H1 (cell line): ENCODE data around the gene BRCA1. TPM values are rescaled to one million over a fixed set of nuclear protein-coding genes. Genes with fewer than 3 reads are reported as not detected.

Source experiments
- CTCF ChIA-PET: fragments of 300-600 bp; sonication (Branson Sonifier 250); formaldehyde crosslinking; loops from one replicate; lab custom pipeline; 2021; ENCODE audit not compliant: partially characterized antibody; lab: Charles Lee
- POLR2A ChIA-PET: fragments of 300-600 bp; sonication (Branson Sonifier 250); formaldehyde crosslinking; loops from one replicate; lab custom pipeline; 2021; ENCODE audit warnings: inconsistent platforms; ENCODE audit not compliant: partially characterized antibody; lab: Charles Lee
- DNase-seq, 2 experiments: peaks; one replicate each; pipeline versions ENCODE4 v3.0.0 to v3.0.0-alpha.2; 2010 to 2022; ENCODE audit warnings: low spot score in 2 of 2, low read depth in 1 of 2, mixed read lengths in 1 of 2
- FAIRE-seq: peaks from 2 replicates; lab custom pipeline; 2011; peaks lifted over from hg19 to GRCh38; lab: Jason Lieb, UNC
- H2AFZ ChIP-seq: 2 replicates; pipeline ENCODE4 v1.8.1; 2012; ENCODE audit warnings: low read length, inconsistent platforms
- H2AK5ac ChIP-seq: 2 replicates; pipeline ENCODE4 v1.6.1; 2013; ENCODE audit warnings: low read depth, low read length
- H2BK120ac ChIP-seq: replicated peaks from 2 replicates; pipeline ENCODE3; 2013; ENCODE audit warnings: low read depth, low read length, inconsistent platforms
- H2BK12ac ChIP-seq: 2 replicates; pipeline ENCODE4 v1.6.1; 2013; ENCODE audit warnings: low read depth, low read length
- H2BK15ac ChIP-seq: 2 replicates; pipeline ENCODE4 v1.6.1; 2013; ENCODE audit warnings: low read length
- H2BK20ac ChIP-seq: 2 replicates; pipeline ENCODE4 v1.6.1; 2013; ENCODE audit warnings: low read length
- H2BK5ac ChIP-seq: 2 replicates; pipeline ENCODE4 v1.6.1; 2013; ENCODE audit warnings: low read depth, low read length
- H3K14ac ChIP-seq: 2 replicates; pipeline ENCODE4 v1.6.1; 2013; ENCODE audit warnings: inconsistent platforms; ENCODE audit not compliant: insufficient read length
- H3K18ac ChIP-seq: 2 replicates; pipeline ENCODE4 v1.6.1; 2013; ENCODE audit warnings: low read length; ENCODE audit errors: extremely low read depth
- H3K23ac ChIP-seq: 2 replicates; pipeline ENCODE4 v1.6.1; 2013; ENCODE audit warnings: inconsistent platforms; ENCODE audit not compliant: insufficient read length
- H3K23me2 ChIP-seq: 2 replicates; pipeline ENCODE4 v1.6.1; 2013; ENCODE audit warnings: low read depth, low read length
- H3K27ac ChIP-seq: 2 replicates; pipeline ENCODE4 v1.6.1; 2011; ENCODE audit warnings: low read depth, low read length, inconsistent platforms
- H3K27me3 ChIP-seq, 4 experiments: replicated peaks in 1 of 4; 1 replicate in 1 of 4; 2 replicates in 3 of 4; pipeline versions ENCODE4 v1.6.1 to v1.8.1; 2011 to 2013; ENCODE audit warnings: low read length in 3 of 4, mild to moderate bottlenecking in 3 of 4, inconsistent platforms in 2 of 4, mixed read lengths in 2 of 4, moderate library complexity in 1 of 4; ENCODE audit not compliant: control insufficient read depth in 3 of 4, insufficient read depth in 3 of 4; ENCODE audit errors: extremely low read depth in 1 of 4
- H3K36me3 ChIP-seq, 4 experiments: 2 replicates each; pipeline versions ENCODE4 v1.6.1 to v1.8.1; 2011 to 2013; ENCODE audit warnings: mild to moderate bottlenecking in 4 of 4, low read length in 3 of 4, moderate library complexity in 2 of 4, control low read depth in 1 of 4, inconsistent platforms in 1 of 4; ENCODE audit not compliant: insufficient read depth in 4 of 4, control insufficient read depth in 2 of 4
- H3K4ac ChIP-seq: replicated peaks from 2 replicates; pipeline ENCODE3; 2013; ENCODE audit warnings: low read length, low read depth, mixed read lengths, inconsistent platforms; ENCODE audit not compliant: insufficient read length
- H3K4me1 ChIP-seq, 4 experiments: replicated peaks in 1 of 4; 1 replicate in 1 of 4; 2 replicates in 3 of 4; pipeline versions ENCODE4 v1.6.1 to v1.8.1; 2011 to 2013; ENCODE audit warnings: low read length in 3 of 4, inconsistent platforms in 2 of 4, mixed read lengths in 1 of 4; ENCODE audit not compliant: insufficient read depth in 4 of 4, control insufficient read depth in 3 of 4
- H3K4me2 ChIP-seq, 2 experiments: 2 replicates each; pipeline versions ENCODE4 v1.6.1 to v1.8.1; 2011 to 2013; ENCODE audit warnings: low read depth in 2 of 2, low read length in 2 of 2, control low read depth in 1 of 2, inconsistent platforms in 1 of 2, mild to moderate bottlenecking in 1 of 2; ENCODE audit not compliant: insufficient read depth in 1 of 2
- H3K4me3 ChIP-seq, 4 experiments: fragments of 200-600, 300-600 bp in 1 of 4; sonication (generic), shearing (Covaris generic), sonication (Bioruptor Twin) in 1 of 4; 2 replicates each; pipeline versions ENCODE4 v1.5.1 to v1.8.1; 2011 to 2016; ENCODE audit warnings: low read length in 4 of 4, low read depth in 3 of 4, control low read depth in 2 of 4, inconsistent platforms in 2 of 4, mild to moderate bottlenecking in 2 of 4, mixed read lengths in 1 of 4, moderate library complexity in 1 of 4; ENCODE audit not compliant: insufficient read depth in 2 of 4; ENCODE audit errors: extremely low read depth in 1 of 4
- H3K56ac ChIP-seq: replicated peaks from 2 replicates; pipeline ENCODE3; 2013; ENCODE audit warnings: low read depth, mild to moderate bottlenecking, mixed read lengths, low read length, inconsistent platforms; ENCODE audit not compliant: insufficient read length
- H3K79me1 ChIP-seq: 2 replicates; pipeline ENCODE4 v1.6.1; 2013; ENCODE audit warnings: low read depth, low read length, control low read depth
- H3K79me2 ChIP-seq, 2 experiments: 2 replicates each; pipeline versions ENCODE4 v1.6.1 to v1.8.1; 2012 to 2013; ENCODE audit warnings: low read length in 2 of 2, mild to moderate bottlenecking in 2 of 2, inconsistent platforms in 1 of 2; ENCODE audit not compliant: insufficient read depth in 2 of 2, control insufficient read depth in 1 of 2
- H3K9ac ChIP-seq, 4 experiments: replicated peaks in 1 of 4; 1 replicate in 1 of 4; 2 replicates in 3 of 4; pipeline versions ENCODE4 v1.6.1 to v1.8.1; 2011 to 2013; ENCODE audit warnings: low read depth in 3 of 4, low read length in 3 of 4, control low read depth in 2 of 4, mild to moderate bottlenecking in 2 of 4, moderate library complexity in 2 of 4, inconsistent platforms in 1 of 4; ENCODE audit errors: extremely low read depth in 1 of 4
- H3K9me3 ChIP-seq, 2 experiments: 2 replicates each; pipeline versions ENCODE4 v1.6.1 to v1.8.1; 2012 to 2013; ENCODE audit warnings: mild to moderate bottlenecking in 2 of 2, moderate library complexity in 2 of 2, control low read depth in 1 of 2, inconsistent platforms in 1 of 2, low read depth in 1 of 2, low read length in 1 of 2, mixed read lengths in 1 of 2; ENCODE audit not compliant: insufficient read depth in 2 of 2
- H4K20me1 ChIP-seq, 2 experiments: replicated peaks in 1 of 2; 2 replicates each; pipeline versions ENCODE3 to v1.8.1; 2011 to 2013; ENCODE audit warnings: inconsistent platforms in 2 of 2, low read length in 2 of 2, mild to moderate bottlenecking in 1 of 2; ENCODE audit not compliant: insufficient read depth in 2 of 2, control insufficient read depth in 1 of 2
- H4K5ac ChIP-seq: 2 replicates; pipeline ENCODE4 v1.6.1; 2013; ENCODE audit warnings: low read length, low read depth, mixed read lengths, inconsistent platforms; ENCODE audit not compliant: insufficient read length
- H4K8ac ChIP-seq: 2 replicates; pipeline ENCODE4 v1.8.0; 2013; ENCODE audit warnings: mild to moderate bottlenecking, moderate library complexity, low read length, inconsistent platforms; ENCODE audit not compliant: insufficient read depth; ENCODE audit errors: extremely low read depth
- H4K91ac ChIP-seq: replicated peaks from 2 replicates; pipeline ENCODE3; 2013; ENCODE audit warnings: low read length, mixed read lengths, inconsistent platforms; ENCODE audit not compliant: insufficient read length
- CREB1 ChIP-seq: IDR thresholded peaks from 2 replicates; pipeline ENCODE4 v1.6.1; 2012; ENCODE audit warnings: inconsistent platforms
- CTCF ChIP-seq, 3 experiments: IDR thresholded peaks; 1 replicate in 2 of 3; 2 replicates in 1 of 3; pipeline versions ENCODE4 v1.5.1 to v1.6.1; 2011; ENCODE audit warnings: low read length in 3 of 3, mild to moderate bottlenecking in 3 of 3, inconsistent platforms in 2 of 3, low read depth in 1 of 3, moderate library complexity in 1 of 3; ENCODE audit not compliant: insufficient read depth in 1 of 3; ENCODE audit errors: control extremely low read depth in 1 of 3
- HDAC6 ChIP-seq: IDR thresholded peaks from one replicate; pipeline ENCODE4 v1.7.1; 2012; ENCODE audit warnings: low read depth, mild to moderate bottlenecking, inconsistent platforms, low read length, moderate library complexity
- RAD21 ChIP-seq, 2 experiments: IDR thresholded peaks in 1 of 2; conservative IDR thresholded peaks in 1 of 2; 2 replicates each; pipeline ENCODE4 v1.6.1; 2011; ENCODE audit warnings: low read depth in 2 of 2, low read length in 2 of 2, improper control_type of control experiment in 1 of 2, inconsistent platforms in 1 of 2, mild to moderate bottlenecking in 1 of 2, moderate library complexity in 1 of 2
- WGBS, 2 experiments: shearing (Covaris generic) in 1 of 2; methylation state at CpG; one replicate each; pipeline versions ENCODE4 v1.1.6 to v1.1.7; 2013 to 2015; ENCODE audit warnings: low lambda C conversion rate in 2 of 2, mixed read lengths in 2 of 2, inconsistent platforms in 1 of 2, low coverage in 1 of 2, missing lambda C conversion rate in 1 of 2; ENCODE audit not compliant: insufficient replicate concordance in 2 of 2, insufficient coverage in 1 of 2, insufficient read length in 1 of 2; ENCODE audit errors: extremely low coverage in 1 of 2, missing lambda C conversion rate in 1 of 2; 5-methylcytosine and 5-hydroxymethylcytosine counted together
- polyA plus RNA-seq, 7 experiments: library from polyadenylated mRNA; depleted of rRNA in 3 of 7; stranded (reverse) in 5 of 7; unstranded in 2 of 7; fragments of >200 nt in 5 of 7; fragments of 200-250 nt in 2 of 7; gene quantifications; 1 replicate in 5 of 7; 2 replicates in 1 of 7; 4 replicates in 1 of 7; pipeline versions ENCODE4 v1.2.1 to v1.2.3, GENCODE V29; 2011 to 2013; ENCODE audit warnings: missing spikeins in 2 of 7, mixed read lengths in 2 of 7
- total RNA-seq: library from RNA; stranded (reverse); fragmentation: NEBNext Ultra II Directional; extraction: Animal tissue kit (Norgen Biotek cat#: 25700); gene quantifications from 2 replicates; pipeline ENCODE4 v1.2.1, GENCODE V29; 2021

The BRCA1 gene
- total and polyA plus RNA-seq, 2 of the 8 experiments (the other 6 are each of a cell fraction or from before 2014, with no cell fraction given): 30.7 to 39.2 TPM

GRCh38 chr17:43171586-43172487 lies 46.7 kb upstream of the BRCA1 start:
- Histone ChIP-seq H4K8ac (no peak overlapping the region), H3K4me2 (peak overlapping the region; percentile 90 to 92), H3K36me3 (peaks cover 0 to 4% (median 2%) of the 10 kb centered on the region in 4 experiments; a peak in 2 of 8 replicates), H3K14ac (no peak overlapping the region), H4K91ac (no peak overlapping the region), H2BK120ac (no peak overlapping the region), H3K9me3 (no peaks in the 10 kb centered on the region), H3K23me2 (peaks cover 13% of the 10 kb centered on the region), H3K23ac (no peak overlapping the region), H2BK5ac (no peak overlapping the region), H3K79me2 (peaks cover 0 to 24% of the 10 kb centered on the region in 2 experiments; a peak in 2 of 4 replicates), H3K4me1 (peaks cover 0 to 6% (median 2%) of the 10 kb centered on the region in 4 experiments; a peak in 4 of 7 replicates), H3K27ac (peak overlapping the region; percentile 78), H3K79me1 (no peaks in the 10 kb centered on the region; the same call in 1 of the 2 replicates), H4K20me1 (no peaks in the 10 kb centered on the region), H2AK5ac (no peak overlapping the region), H4K5ac (no peak overlapping the region), H2BK15ac (no peak overlapping the region), H2BK20ac (no peak overlapping the region), H2AFZ (peak overlapping the region; percentile 38), H3K9ac (peak overlapping the region; percentile 59 to 84 (median 66); a peak in 6 of 7 replicates), H3K4me3 (peak overlapping the region; percentile 73 to 90 (median 82)), H3K27me3 (no peaks in the 10 kb centered on the region), H3K4ac (no peak overlapping the region), H3K18ac (no peak overlapping the region), H3K56ac (no peak overlapping the region), H2BK12ac (no peak overlapping the region; the same call in 1 of the 2 replicates)
- FAIRE-seq: no peak
- ChIA-PET CTCF (interaction anchor here (0.6 to 1.4 kb wide), 13 partner anchors 10 to 502 kb away, joined by 3 to 4 read pairs (median 3); partner anchors contain the start of genes DHX8 and RPL27), POLR2A (interaction anchor here (0.6 to 2.6 kb wide), 9 partner anchors 22 to 173 kb away, joined by 3 to 23 read pairs (median 4); partner anchors contain the start of genes BRCA1, RPL27 and TMEM106A)
- peak in 1 of 2 experiments; percentile 10; a peak in 1 of 4 replicates for TF ChIP-seq RAD21 (IDR thresholded peaks at IDR 0.05 in 1 of 2, conservative IDR thresholded peaks at IDR 0.05 in 1 of 2; ENCODE audit: low read depth in 2 of 2, low read length in 2 of 2)
- TF ChIP-seq CREB1: no peak
- TF ChIP-seq HDAC6: no peak
- peak in 1 of 3 experiments; percentile 13; a peak in 1 of 4 replicates for TF ChIP-seq CTCF (IDR thresholded peaks at IDR 0.05; ENCODE audit: control extremely low read depth in 1 of 3, insufficient read depth in 1 of 3, low read depth in 1 of 3, low read length in 3 of 3)
- DNase-seq: no peak
- WGBS, 2 experiments: 63% methylated on average over 12 of the region's 12 CpGs; no CpG with 5 or more reads in 1 of the 2 experiments
